GM21360 (cell line): Measurements from ENCODE around the gene PBX1.

Source experiments
- ATAC-seq: cut with Tn5 transposase; IDR thresholded peaks from one replicate; pipeline ENCODE4 v1.9.1; 2021; ENCODE audit warnings: mild to moderate bottlenecking, moderate library complexity; ENCODE audit not compliant: unreplicated experiment

Gene PBX1

GRCh38 chr1:164843743-164844500 is 284.9 kb downstream of the PBX1 start:
- no peak for ATAC-seq

DNA sequence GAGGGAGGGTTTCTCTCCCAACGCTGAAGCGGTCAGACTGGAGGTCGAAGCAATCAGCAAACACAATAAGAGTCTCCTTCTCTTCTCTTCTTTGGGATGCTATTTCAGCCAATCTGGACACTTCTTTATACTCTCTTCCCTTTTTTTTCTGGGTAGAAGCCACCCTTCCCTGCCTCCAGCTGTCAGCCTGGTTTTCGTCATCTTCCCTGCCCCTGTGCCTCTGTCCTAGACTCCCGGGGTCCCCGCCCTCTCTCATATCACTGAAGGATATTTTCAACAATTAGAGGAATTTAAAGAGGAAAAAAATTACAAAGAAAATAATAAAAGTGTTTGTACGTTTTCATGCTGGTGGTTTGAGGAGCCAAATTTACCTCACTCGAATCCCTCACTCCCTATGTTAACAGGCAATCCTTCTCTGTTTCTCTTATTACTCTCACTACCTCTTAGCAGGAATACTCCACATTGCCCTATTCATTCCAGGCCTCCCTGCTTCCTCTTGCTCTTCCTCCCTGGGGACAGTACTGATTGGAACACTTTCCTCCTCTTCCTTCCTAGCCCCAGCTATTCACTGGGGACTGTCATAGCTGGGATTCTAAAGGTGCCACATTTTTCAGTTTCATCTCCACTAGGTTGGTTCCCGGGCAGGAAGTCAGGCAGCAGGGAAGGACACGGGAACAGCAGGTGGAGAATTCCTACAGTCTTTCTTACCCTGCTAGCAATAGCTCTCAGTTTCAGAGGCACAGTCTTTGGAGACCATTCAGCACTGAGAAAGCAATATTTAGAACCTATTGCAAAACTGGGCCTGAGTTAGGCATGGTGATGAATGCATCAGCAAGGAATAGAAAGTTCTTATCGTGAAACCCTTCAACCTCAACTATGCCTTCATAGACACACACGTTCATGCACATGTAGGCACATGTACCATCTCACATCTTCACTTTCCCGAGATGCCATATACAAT is 288.0 kb downstream of the PBX1 start:
- ATAC-seq: no peak

- ATAC-seq: no peak
These were observed 294.2 kb downstream of the PBX1 start for GRCh38 chr1:164853146-164853545.

GRCh38 chr1:164855716-164856329 is 296.8 kb downstream of the PBX1 start:
- no peak for ATAC-seq

- ATAC-seq: no peak
These were observed 297.4 kb downstream of the PBX1 start for GRCh38 chr1:164856381-164856780.

- ATAC-seq: no peak
These were observed 298.5 kb downstream of the PBX1 start for GRCh38 chr1:164857439-164857838.

DNA sequence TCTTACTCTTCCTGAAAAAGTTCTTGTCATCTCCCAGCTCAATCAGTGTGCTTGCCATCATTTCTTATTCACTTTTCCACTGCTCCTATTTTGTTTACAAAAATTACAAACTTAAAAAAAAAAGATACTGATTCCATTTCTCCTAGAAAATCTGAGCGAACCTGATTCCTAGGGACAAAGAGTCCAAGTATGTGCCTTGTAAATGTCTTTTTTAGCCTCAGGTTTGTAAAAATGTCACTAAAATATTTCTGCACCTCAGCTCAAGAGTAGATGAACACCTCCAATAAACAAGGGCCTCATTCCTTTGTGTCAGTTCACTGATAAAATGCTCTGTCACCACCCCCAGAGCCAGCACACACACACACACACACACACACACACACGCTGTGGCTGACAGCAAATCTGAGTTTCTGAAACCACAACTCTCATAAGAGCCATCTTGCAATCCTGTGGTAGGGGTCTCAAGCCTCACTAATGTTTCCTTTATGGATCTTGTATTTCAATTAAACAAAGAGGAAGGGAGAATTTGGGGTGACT is 299.2 kb downstream of the PBX1 start:
- no peak for ATAC-seq

DNA sequence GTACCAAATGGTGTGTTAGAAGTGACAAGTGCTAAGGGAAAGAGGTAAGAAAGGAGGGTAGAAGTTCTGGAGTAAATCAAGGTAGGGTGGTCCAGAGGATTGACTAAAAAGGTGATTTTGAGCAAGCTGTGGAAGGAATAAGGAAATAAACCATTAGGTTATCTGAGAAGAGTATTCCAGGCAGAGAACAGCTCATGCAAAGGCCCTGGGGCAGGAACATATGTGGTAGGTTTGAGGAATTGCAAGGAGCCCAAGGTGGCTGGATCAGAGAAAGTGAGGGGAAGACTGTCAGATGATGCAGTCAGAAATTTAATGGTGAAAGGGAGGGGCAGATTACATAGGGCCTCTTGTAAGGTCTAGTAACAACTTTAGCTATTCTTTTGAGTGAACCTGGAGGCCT is 302.6 kb downstream of the PBX1 start:
- ATAC-seq: no peak

DNA sequence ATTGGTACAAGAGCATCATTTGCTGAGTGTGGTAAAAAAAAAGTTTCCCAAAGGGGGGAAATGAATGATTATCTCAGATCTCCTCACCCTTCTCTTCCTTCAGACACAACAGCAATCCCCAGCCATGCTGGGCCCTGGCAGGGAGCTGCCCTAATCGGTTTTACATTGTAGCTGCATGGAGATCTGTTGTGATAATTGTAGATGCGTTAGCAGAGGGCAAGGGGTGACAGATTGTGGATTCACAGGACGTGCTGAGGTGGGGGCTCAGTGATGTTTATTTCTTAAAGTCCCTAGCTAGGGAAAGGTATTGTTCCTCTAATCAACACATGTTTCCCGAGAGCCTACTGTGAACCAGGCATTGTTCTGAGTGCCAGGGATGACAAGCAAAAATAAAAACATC is 304.1 kb downstream of the PBX1 start:
- ATAC-seq: no peak

DNA sequence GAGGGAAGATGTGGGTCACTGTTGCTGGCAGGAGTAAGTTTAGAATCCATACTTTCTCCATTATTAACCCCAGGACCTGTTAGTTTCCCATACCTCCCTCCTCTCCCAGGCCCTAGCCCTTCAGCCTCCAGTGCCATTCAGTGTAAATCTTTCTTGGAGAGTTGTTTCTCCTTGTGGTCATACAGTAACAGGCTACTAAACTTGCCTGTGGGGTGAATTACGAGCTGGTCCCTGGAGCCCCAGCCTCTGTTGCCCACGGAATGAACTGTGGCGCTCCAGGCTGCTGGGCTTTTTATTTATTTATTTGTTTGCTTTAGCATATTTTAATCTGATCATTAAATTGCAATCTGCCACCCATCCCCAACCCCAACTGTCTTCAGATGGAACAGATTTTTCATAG is 305.2 kb downstream of the PBX1 start:
- no peak for ATAC-seq

- no peak for ATAC-seq
These were observed 306.4 kb downstream of the PBX1 start for GRCh38 chr1:164865385-164865784.

DNA sequence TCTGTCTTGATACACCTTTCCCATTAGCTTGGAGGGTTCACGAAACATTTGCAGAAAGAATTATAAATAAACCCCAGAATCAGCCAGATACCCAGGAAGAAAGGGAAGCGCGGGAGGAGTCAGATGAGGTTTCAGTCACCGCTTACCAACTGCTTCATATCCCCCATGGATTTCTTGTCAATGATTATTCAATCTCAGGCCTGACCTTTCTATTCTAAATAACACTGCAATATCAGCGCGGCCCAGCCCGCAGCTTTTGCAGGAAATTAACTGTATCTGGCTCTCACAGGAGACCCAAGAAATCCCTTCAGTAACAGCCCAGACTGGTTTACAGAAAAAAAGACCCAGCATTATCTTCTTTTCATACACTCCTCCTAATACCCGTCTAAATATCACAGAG is 308.6 kb downstream of the PBX1 start:
- ATAC-seq: no peak

DNA sequence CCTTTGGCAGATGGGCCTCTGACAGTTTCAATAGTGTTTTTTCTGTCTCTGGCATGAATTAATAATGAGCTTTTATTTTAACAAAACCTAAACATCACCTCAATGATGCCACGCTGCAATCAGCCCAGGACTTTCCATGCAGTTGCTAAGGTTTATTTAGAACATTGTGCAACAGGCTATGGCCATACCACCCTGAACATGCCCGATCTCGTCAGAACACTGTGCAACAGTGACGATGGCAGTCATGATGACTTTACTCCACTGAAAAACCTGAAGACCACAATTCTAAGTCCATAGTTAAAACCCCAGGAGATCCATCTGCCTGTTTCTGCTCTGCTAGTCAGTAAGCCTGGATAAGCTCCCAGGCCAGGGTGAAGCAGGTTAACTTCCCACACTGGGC is 310.0 kb downstream of the PBX1 start:
- ATAC-seq: no peak

GRCh38 chr1:164875518-164875917 is 316.5 kb downstream of the PBX1 start:
- no peak for ATAC-seq

- ATAC-seq: no peak
These were observed 317.6 kb downstream of the PBX1 start for GRCh38 chr1:164876398-164877116.

DNA sequence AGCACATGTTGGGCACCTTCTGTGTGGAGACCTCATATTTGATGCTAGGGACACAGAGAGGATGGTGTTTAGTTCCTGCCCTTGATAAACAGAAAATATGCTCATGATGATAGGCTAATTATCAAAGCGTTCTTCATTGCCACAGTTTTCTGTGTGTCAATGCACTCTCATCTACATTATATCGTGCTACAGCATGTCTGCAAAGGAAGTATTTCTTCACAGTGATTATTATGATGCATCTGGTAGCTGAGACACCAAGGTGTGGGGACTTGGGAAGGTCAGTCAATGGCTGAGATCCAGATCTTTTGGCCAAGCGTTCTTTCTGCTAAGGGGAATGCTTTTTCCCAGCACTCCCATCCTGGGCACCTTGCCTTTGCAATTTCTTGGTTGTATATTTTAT is 321.2 kb downstream of the PBX1 start:
- no peak for ATAC-seq

DNA sequence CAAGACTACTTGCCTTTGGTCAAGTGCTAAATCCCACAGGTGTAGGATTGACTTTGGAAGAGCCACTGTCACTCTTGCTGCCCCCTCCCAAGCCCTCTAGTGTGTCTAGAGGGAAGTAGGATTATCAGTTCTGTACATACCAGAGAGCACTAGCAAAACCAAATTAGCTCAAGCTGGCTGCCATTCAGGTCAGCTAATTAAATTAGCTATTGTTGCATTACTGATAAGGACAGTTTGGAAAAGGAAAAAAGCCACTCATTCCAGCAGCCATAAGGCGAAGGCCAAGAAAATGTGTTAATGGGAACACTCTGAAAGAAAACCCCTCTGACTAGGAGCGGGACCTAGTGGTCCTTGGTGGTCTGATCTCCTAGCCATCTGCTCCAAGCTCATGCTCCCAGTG is 321.7 kb downstream of the PBX1 start:
- ATAC-seq: no peak

DNA sequence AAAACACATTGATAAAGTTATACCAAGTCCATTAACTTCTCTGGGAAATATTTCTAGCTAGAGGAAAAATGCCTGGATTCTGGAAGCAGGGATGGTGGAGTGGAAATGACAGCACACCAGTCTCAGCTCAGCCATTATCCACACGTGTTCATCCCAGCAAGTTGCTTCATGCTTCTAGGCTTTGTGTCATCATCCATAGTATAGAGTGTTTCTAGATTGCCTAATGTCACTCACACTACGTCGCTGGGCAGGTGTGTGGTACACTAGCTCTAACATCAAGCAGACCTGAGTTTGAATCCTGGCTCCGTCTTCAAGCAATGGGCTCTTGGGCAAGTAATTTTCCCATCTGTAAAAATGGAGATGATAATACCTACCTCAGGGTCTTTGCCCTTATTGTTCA is 326.3 kb downstream of the PBX1 start:
- no peak for ATAC-seq

GRCh38 chr1:164886101-164886500 is 327.1 kb downstream of the PBX1 start:
- ATAC-seq: no peak

GRCh38 chr1:164891615-164892014 is 332.6 kb downstream of the PBX1 start:
- no peak for ATAC-seq
